GM18517 (cell line): ENCODE results near the gene IRAK1BP1.
"Not testable (repeated sequence)": the region's sequence is repeated elsewhere in the genome, so short reads cannot be mapped to it uniquely, and the experiment has no call there.

ENCODE experiments used
- ATAC-seq: cut with Tn5 transposase; IDR thresholded peaks from one replicate; pipeline ENCODE4 v1.9.1; 2021; ENCODE audit warnings: mild to moderate bottlenecking, moderate library complexity; ENCODE audit not compliant: unreplicated experiment

Gene IRAK1BP1

GRCh38 chr6:78883651-78884050 lies 16.3 kb downstream of the IRAK1BP1 start:
- no peak for ATAC-seq

GRCh38 chr6:78889901-78890300 lies 22.6 kb downstream of the IRAK1BP1 start:
- not testable (repeated sequence) for ATAC-seq

GRCh38 chr6:78896227-78896626 lies 28.9 kb downstream of the IRAK1BP1 start:
- no peak for ATAC-seq

GRCh38 chr6:78908621-78909020 lies 41.3 kb downstream of the IRAK1BP1 start:
- no peak for ATAC-seq

- ATAC-seq: no peak
These were observed 42.0 kb downstream of the IRAK1BP1 start for GRCh38 chr6:78909391-78909790.

- no peak for ATAC-seq
These were observed 42.7 kb downstream of the IRAK1BP1 start for GRCh38 chr6:78910010-78910409.

- peak; percentile 49 for ATAC-seq
These were observed 43.3 kb downstream of the IRAK1BP1 start for GRCh38 chr6:78910591-78911171.

GRCh38 chr6:78911218-78911940 lies 44.0 kb downstream of the IRAK1BP1 start:
- ATAC-seq: no peak

GRCh38 chr6:78916411-78916810 lies 49.1 kb downstream of the IRAK1BP1 start:
- ATAC-seq: no peak

GRCh38 chr6:78917788-78918187 lies 50.4 kb downstream of the IRAK1BP1 start:
- no peak for ATAC-seq

GRCh38 chr6:78921168-78921567 lies 53.8 kb downstream of the IRAK1BP1 start:
- ATAC-seq: not testable (repeated sequence)

GRCh38 chr6:78925317-78925716 lies 58.0 kb downstream of the IRAK1BP1 start:
- ATAC-seq: no peak

GRCh38 chr6:78935553-78935952 lies 68.2 kb downstream of the IRAK1BP1 start:
- ATAC-seq: no peak

- no peak for ATAC-seq
These were observed 69.2 kb downstream of the IRAK1BP1 start for GRCh38 chr6:78936515-78936914.

GRCh38 chr6:78942446-78942845 lies 75.1 kb downstream of the IRAK1BP1 start:
- ATAC-seq: no peak

GRCh38 chr6:78947529-78947928 lies 80.2 kb downstream of the IRAK1BP1 start:
- no peak for ATAC-seq

- no peak for ATAC-seq
These were observed 80.6 kb downstream of the IRAK1BP1 start for GRCh38 chr6:78947962-78948361.

GRCh38 chr6:78948785-78949184 lies 81.4 kb downstream of the IRAK1BP1 start:
- ATAC-seq: no peak

- ATAC-seq: no peak
These were observed 85.0 kb downstream of the IRAK1BP1 start for GRCh38 chr6:78952362-78952761.
